OCI-LY1 (cell line): ENCODE measurements around the gene CD244.

ENCODE experiments used
- H2AFZ ChIP-seq: fragments of 200-600 bp; sonication (generic), shearing (Covaris generic); 2 replicates; pipeline ENCODE4 v1.6.0; 2014; ENCODE audit warnings: antibody characterized with exemption, mild to moderate bottlenecking, low read length
- H3F3A ChIP-seq: fragments of 200-600 bp; sonication (generic), shearing (Covaris generic); 2 replicates; pipeline ENCODE4 v1.6.0; 2014; ENCODE audit warnings: mild to moderate bottlenecking, antibody characterized with exemption, low read length, moderate library complexity; ENCODE audit not compliant: insufficient read depth
- H3K27ac ChIP-seq: fragments of 200-600 bp; sonication (generic); 2 replicates; pipeline ENCODE4 v1.5.1; 2014; ENCODE audit warnings: low read length, mixed run types, mild to moderate bottlenecking, low read depth; ENCODE audit not compliant: poor library complexity, severe bottlenecking
- H3K27me3 ChIP-seq: fragments of 200-600 bp; sonication (generic); 2 replicates; pipeline ENCODE4 v1.6.0; 2014; ENCODE audit warnings: antibody characterized with exemption, mild to moderate bottlenecking, low read length, moderate library complexity; ENCODE audit not compliant: insufficient read depth
- H3K36me3 ChIP-seq: fragments of 200-600 bp; sonication (generic); 2 replicates; pipeline ENCODE4 v1.6.1; 2014; ENCODE audit warnings: mild to moderate bottlenecking, antibody characterized with exemption, low read length, moderate library complexity, mixed read lengths; ENCODE audit not compliant: insufficient read depth
- H3K4me1 ChIP-seq: fragments of 200-600 bp; sonication (generic); 2 replicates; pipeline ENCODE4 v1.5.1; 2014; ENCODE audit warnings: mild to moderate bottlenecking, low read length, moderate library complexity; ENCODE audit not compliant: insufficient read depth, severe bottlenecking
- H3K4me2 ChIP-seq: fragments of 200-600 bp; sonication (generic), shearing (Covaris generic); 2 replicates; pipeline ENCODE4 v1.6.1; 2014; ENCODE audit warnings: low read length
- H3K4me3 ChIP-seq: fragments of 200-600 bp; sonication (generic); 2 replicates; pipeline ENCODE4 v1.5.1; 2014; ENCODE audit warnings: low read length, low read depth, mild to moderate bottlenecking, mixed read lengths; ENCODE audit not compliant: poor library complexity, severe bottlenecking
- H3K79me2 ChIP-seq: fragments of 200-600 bp; shearing (Covaris generic); 2 replicates; pipeline ENCODE4 v1.6.1; 2016; ENCODE audit warnings: mixed run types, low read length, mixed read lengths; ENCODE audit not compliant: insufficient read depth
- H3K9ac ChIP-seq: fragments of 200-600 bp; sonication (generic), shearing (Covaris generic); 2 replicates; pipeline ENCODE4 v1.6.1; 2014; ENCODE audit warnings: mild to moderate bottlenecking, low read length, mixed read lengths
- H3K9me2 ChIP-seq: fragments of 200-600 bp; sonication (generic), shearing (Covaris generic); 2 replicates; pipeline ENCODE4 v1.6.1; 2014; ENCODE audit warnings: low read depth, mild to moderate bottlenecking, low read length, mixed read lengths
- H3K9me3 ChIP-seq: fragments of 200-600 bp; shearing (Covaris generic); 2 replicates; pipeline ENCODE4 v1.6.1; 2014; ENCODE audit warnings: low read length, mixed read lengths
- H4K20me1 ChIP-seq: fragments of 200-600 bp; sonication (generic), shearing (Covaris generic); 2 replicates; pipeline ENCODE4 v1.6.0; 2016; ENCODE audit warnings: mild to moderate bottlenecking, low read length; ENCODE audit not compliant: insufficient read depth
- CTCF ChIP-seq: fragments of 200-600 bp; sonication (generic), shearing (Covaris generic); IDR thresholded peaks from 2 replicates; pipeline ENCODE4 v1.5.1; 2017; ENCODE audit warnings: mild to moderate bottlenecking, antibody characterized with exemption, low read length, moderate library complexity, mixed read lengths
- EZH2 ChIP-seq: fragments of 200-600 bp; sonication (generic), shearing (Covaris generic); IDR thresholded peaks from 2 replicates; pipeline ENCODE4 v1.8.0; 2017; ENCODE audit warnings: borderline replicate concordance, mixed run types, mild to moderate bottlenecking, antibody characterized with exemption, low read length, moderate library complexity, mixed read lengths

CD244 gene

DNA sequence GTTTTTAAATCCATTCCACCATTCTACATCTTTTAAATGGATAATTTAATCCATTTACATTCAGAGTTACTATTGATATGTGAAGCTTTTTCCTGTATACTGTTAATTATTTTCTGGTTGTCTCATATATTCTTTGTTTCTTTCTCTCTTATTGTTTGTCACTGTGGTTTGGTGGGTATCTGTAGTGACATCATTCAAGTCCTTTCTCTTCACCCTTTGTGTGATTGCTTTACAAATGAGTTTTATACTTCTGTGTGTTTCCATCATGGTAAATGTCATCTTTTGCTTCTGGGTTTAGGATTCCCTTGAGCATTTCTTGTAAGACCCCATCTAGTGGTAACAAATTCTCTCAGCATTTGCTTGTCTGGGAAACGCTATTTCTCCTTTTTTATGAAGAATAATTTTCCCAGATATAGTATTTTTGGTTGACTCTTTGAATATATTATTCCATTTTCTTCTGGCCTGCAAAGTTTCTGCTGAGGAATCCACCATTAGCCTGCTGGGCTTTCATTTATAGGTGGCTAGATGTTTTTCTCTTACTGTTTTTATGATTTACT, 56.5 kb downstream of the CD244 start:
- Histone ChIP-seq H3K4me1 (peaks cover 3% of the 10 kb centered on the region), H3K27me3 (no peaks in the 10 kb centered on the region), H3K4me3 (no peak overlapping the region), H3K9ac (no peak overlapping the region), H2AFZ (no peak overlapping the region), H3K9me3 (peaks cover 16% of the 10 kb centered on the region; the same call in 1 of the 2 replicates), H3K4me2 (no peak overlapping the region), H3F3A (no peaks in the 10 kb centered on the region), H3K9me2 (no peaks in the 10 kb centered on the region), H3K27ac (no peak overlapping the region), H4K20me1 (no peaks in the 10 kb centered on the region), H3K79me2 (peaks cover 3% of the 10 kb centered on the region; the same call in 1 of the 2 replicates), H3K36me3 (peaks cover 30% of the 10 kb centered on the region)
- no peak for TF ChIP-seq EZH2

- H3K9ac ChIP-seq, result no peak overlapping the region
- H3K27me3 ChIP-seq, result no peaks in the 10 kb centered on the region
- no peak overlapping the region for H3K27ac ChIP-seq
- TF ChIP-seq CTCF (no peak), EZH2 (no peak)
- H3F3A ChIP-seq, result no peaks in the 10 kb centered on the region
- H2AFZ ChIP-seq, result no peak overlapping the region
- H3K36me3 ChIP-seq, result peaks cover 21% of the 10 kb centered on the region
- H3K4me2 ChIP-seq, result no peak overlapping the region
- H3K4me3 ChIP-seq, result no peak overlapping the region
- H3K4me1 ChIP-seq, result peaks cover 44% of the 10 kb centered on the region
- H4K20me1 ChIP-seq, result no peaks in the 10 kb centered on the region
- no peaks in the 10 kb centered on the region for H3K9me2 ChIP-seq
- peaks cover 10% of the 10 kb centered on the region; the same call in 1 of the 2 replicates for H3K9me3 ChIP-seq
- H3K79me2 ChIP-seq, result peaks cover 3% of the 10 kb centered on the region; the same call in 1 of the 2 replicates
These were observed 60.7 kb downstream of the CD244 start for GRCh38 chr1:160801836-160802580.

GRCh38 chr1:160800645-160801408, 61.9 kb downstream of the CD244 start:
- Histone ChIP-seq H3K4me2 (peak overlapping the region; percentile 89), H3K36me3 (peaks cover 21% of the 10 kb centered on the region), H3K4me1 (peaks cover 56% of the 10 kb centered on the region), H3K27ac (peak overlapping the region; percentile 15), H3K27me3 (no peaks in the 10 kb centered on the region), H3K9me3 (no peaks in the 10 kb centered on the region), H3F3A (no peaks in the 10 kb centered on the region), H3K4me3 (peak overlapping the region; percentile 64), H4K20me1 (no peaks in the 10 kb centered on the region), H3K9ac (no peak overlapping the region; the same call in 1 of the 2 replicates), H3K79me2 (peaks cover 3% of the 10 kb centered on the region; the same call in 1 of the 2 replicates), H3K9me2 (no peaks in the 10 kb centered on the region), H2AFZ (no peak overlapping the region)
- TF ChIP-seq EZH2 (no peak), CTCF (no peak)
